ENCODE measurements around the gene ZSWIM6. TPM values are rescaled to one million over a fixed set of nuclear protein-coding genes. Genes with fewer than 3 reads are reported as not detected.

Gene ZSWIM6
- polyA plus RNA-seq, 2 donors: 3.6 to 5.4 TPM

DNA sequence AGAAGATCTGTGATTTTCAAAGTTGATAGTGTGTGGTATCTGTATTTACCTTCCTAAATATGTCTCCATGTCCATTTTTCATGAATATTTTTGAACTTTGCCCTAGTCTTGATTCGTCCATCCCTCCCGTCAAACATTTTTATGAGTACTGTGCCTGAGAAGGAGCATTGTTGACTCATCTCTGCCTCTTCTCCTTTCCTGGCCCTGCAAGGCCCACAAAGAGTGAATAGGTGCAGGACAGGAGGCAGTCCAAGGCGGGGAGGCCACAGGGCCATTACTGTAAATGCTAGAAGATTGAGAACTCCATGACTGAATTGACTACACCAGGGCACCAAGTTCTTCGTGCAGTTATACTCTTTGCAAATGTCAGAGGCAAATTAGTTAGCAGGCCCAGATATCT lies 200.9 kb downstream of the ZSWIM6 start:
- WGBS, 2 donors: 94 to 98% methylated on average over 4 of the region's 4 CpGs
- H3K9me3 ChIP-seq (ENCODE audit: control insufficient read depth in 2 of 2, insufficient read depth in 1 of 2, low read depth in 1 of 2, low read length in 1 of 2): no peaks in the 10 kb centered on the region
- H3K27ac ChIP-seq (ENCODE audit: low read depth in 2 of 2, low read length in 1 of 2): no peak overlapping the region
- H3K4me1 ChIP-seq (ENCODE audit: control insufficient read depth in 2 of 2, insufficient read depth in 2 of 2, low read length in 1 of 2): no peaks in the 10 kb centered on the region
- no peaks in the 10 kb centered on the region for H3K27me3 ChIP-seq (ENCODE audit: control insufficient read depth in 1 of 2, insufficient read depth in 2 of 2, low read length in 2 of 2)
- H3K36me3 ChIP-seq (ENCODE audit: control insufficient read depth in 2 of 2, insufficient read depth in 2 of 2, low read length in 1 of 2): peaks cover 0 to 3% of the 10 kb centered on the region in 2 donors
- H3K4me3 ChIP-seq (ENCODE audit: low read depth in 1 of 2, low read length in 2 of 2): no peak overlapping the region

- Histone ChIP-seq H3K9me3 (ENCODE audit: control insufficient read depth in 2 of 2, insufficient read depth in 1 of 2, low read depth in 1 of 2, low read length in 1 of 2) (no peaks in the 10 kb centered on the region), H3K27ac (ENCODE audit: low read depth in 2 of 2, low read length in 1 of 2) (no peak overlapping the region), H3K36me3 (ENCODE audit: control insufficient read depth in 2 of 2, insufficient read depth in 2 of 2, low read length in 1 of 2) (peaks cover 0 to 3% of the 10 kb centered on the region in 2 donors), H3K4me1 (ENCODE audit: control insufficient read depth in 2 of 2, insufficient read depth in 2 of 2, low read length in 1 of 2) (no peaks in the 10 kb centered on the region), H3K4me3 (ENCODE audit: low read depth in 1 of 2, low read length in 2 of 2) (no peak overlapping the region), H3K27me3 (ENCODE audit: control insufficient read depth in 1 of 2, insufficient read depth in 2 of 2, low read length in 2 of 2) (no peaks in the 10 kb centered on the region)
- WGBS, 2 donors: 82 to 83% methylated on average over 5 of the region's 5 CpGs
Observed at GRCh38 chr5:61534481-61535267, 202.6 kb downstream of the ZSWIM6 start.

- WGBS, 2 donors: 87 to 94% methylated on average over 7 of the region's 7 CpGs
- Histone ChIP-seq H3K36me3 (ENCODE audit: control insufficient read depth in 2 of 2, insufficient read depth in 2 of 2, low read length in 1 of 2) (peaks cover 0 to 3% of the 10 kb centered on the region in 2 donors), H3K9me3 (ENCODE audit: control insufficient read depth in 2 of 2, insufficient read depth in 1 of 2, low read depth in 1 of 2, low read length in 1 of 2) (no peaks in the 10 kb centered on the region), H3K27ac (ENCODE audit: low read depth in 2 of 2, low read length in 1 of 2) (no peak overlapping the region), H3K27me3 (ENCODE audit: control insufficient read depth in 1 of 2, insufficient read depth in 2 of 2, low read length in 2 of 2) (no peaks in the 10 kb centered on the region), H3K4me3 (ENCODE audit: low read depth in 1 of 2, low read length in 2 of 2) (no peak overlapping the region), H3K4me1 (ENCODE audit: control insufficient read depth in 2 of 2, insufficient read depth in 2 of 2, low read length in 1 of 2) (no peaks in the 10 kb centered on the region)
Observed at GRCh38 chr5:61535828-61536227, 203.8 kb downstream of the ZSWIM6 start.

GRCh38 chr5:61536922-61537321 lies 204.9 kb downstream of the ZSWIM6 start:
- peaks cover 2 to 3% of the 10 kb centered on the region in 2 donors for H3K36me3 ChIP-seq (ENCODE audit: control insufficient read depth in 2 of 2, insufficient read depth in 2 of 2, low read length in 1 of 2)
- no peaks in the 10 kb centered on the region for H3K27me3 ChIP-seq (ENCODE audit: control insufficient read depth in 1 of 2, insufficient read depth in 2 of 2, low read length in 2 of 2)
- no peaks in the 10 kb centered on the region for H3K4me1 ChIP-seq (ENCODE audit: control insufficient read depth in 2 of 2, insufficient read depth in 2 of 2, low read length in 1 of 2)
- H3K4me3 ChIP-seq (ENCODE audit: low read depth in 1 of 2, low read length in 2 of 2): no peak overlapping the region
- no peaks in the 10 kb centered on the region for H3K9me3 ChIP-seq (ENCODE audit: control insufficient read depth in 2 of 2, insufficient read depth in 1 of 2, low read depth in 1 of 2, low read length in 1 of 2)
- no peak overlapping the region for H3K27ac ChIP-seq (ENCODE audit: low read depth in 2 of 2, low read length in 1 of 2)
- 89 to 93% methylated on average over 1 of the region's 1 CpG for WGBS, 2 donors

DNA sequence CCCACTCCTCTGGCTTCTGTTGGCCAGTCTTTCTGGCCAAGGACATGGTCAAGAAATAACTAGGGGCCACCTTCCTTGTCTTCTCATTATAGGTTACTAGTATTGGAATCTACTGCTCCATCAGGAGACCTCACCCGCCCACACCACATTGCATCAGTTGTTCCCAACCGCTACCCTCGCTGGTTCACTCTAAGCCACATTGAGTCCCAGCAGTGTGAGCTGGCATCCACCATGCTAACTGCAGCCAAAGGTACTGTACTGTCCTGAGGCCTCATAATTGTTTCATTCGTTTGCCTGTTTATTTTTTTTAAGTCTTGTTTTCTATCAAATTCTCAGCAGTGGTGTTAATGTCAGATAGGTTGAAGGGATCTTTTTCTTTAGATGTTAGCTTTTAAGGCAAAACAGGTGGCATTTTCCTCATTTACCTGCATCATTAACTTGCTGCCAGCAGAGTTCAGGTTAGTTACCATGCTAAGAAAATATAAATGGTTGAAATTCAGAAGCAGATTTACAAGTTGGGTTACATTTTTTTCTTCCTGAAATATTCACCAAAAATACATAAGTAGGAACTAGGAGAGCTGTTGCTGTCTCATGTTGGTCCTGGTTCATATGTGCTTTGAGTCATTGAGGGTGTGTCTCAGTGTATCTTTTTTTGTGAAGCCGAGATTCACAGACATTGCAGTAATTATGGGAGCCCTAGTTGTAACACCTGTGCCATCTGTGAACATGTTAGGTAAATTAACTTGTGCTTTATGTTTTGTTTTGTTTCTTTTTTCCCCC lies 206.9 kb downstream of the ZSWIM6 start:
- Histone ChIP-seq H3K27me3 (ENCODE audit: control insufficient read depth in 1 of 2, insufficient read depth in 2 of 2, low read length in 2 of 2) (no peaks in the 10 kb centered on the region), H3K4me1 (ENCODE audit: control insufficient read depth in 2 of 2, insufficient read depth in 2 of 2, low read length in 1 of 2) (no peaks in the 10 kb centered on the region), H3K4me3 (ENCODE audit: low read depth in 1 of 2, low read length in 2 of 2) (no peak overlapping the region), H3K36me3 (ENCODE audit: control insufficient read depth in 2 of 2, insufficient read depth in 2 of 2, low read length in 1 of 2) (peaks cover 10 to 12% of the 10 kb centered on the region in 2 donors), H3K27ac (ENCODE audit: low read depth in 2 of 2, low read length in 1 of 2) (peak overlapping the region in 1 of 2 donors; percentile 31), H3K9me3 (ENCODE audit: control insufficient read depth in 2 of 2, insufficient read depth in 1 of 2, low read depth in 1 of 2, low read length in 1 of 2) (peaks cover 3 to 7% of the 10 kb centered on the region in 2 donors)
- WGBS, 2 donors: 64 to 78% methylated on average over 5 of the region's 5 CpGs

DNA sequence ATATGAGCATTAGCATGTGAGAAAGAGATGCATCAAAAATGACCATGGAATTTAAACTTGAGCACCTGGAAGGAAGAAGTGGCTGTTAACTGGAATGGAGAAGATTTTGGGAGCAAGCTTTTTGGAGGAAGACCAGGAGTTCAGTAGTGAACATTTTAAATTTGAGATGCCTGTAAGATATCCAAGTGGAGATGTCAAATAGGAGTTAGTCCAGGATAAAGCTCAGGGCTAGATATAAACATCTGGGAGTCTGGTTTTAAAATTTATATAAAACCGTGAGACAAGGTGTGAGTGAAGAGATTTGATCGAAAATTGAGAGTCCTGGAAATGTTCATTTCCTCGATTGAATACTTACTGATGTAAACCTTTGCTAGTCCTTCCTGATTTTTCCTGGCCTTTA lies 217.5 kb downstream of the ZSWIM6 start:
- H3K36me3 ChIP-seq (ENCODE audit: control insufficient read depth in 2 of 2, insufficient read depth in 2 of 2, low read length in 1 of 2): no peaks in the 10 kb centered on the region
- no peak overlapping the region for H3K27ac ChIP-seq (ENCODE audit: low read depth in 2 of 2, low read length in 1 of 2)
- no peaks in the 10 kb centered on the region for H3K27me3 ChIP-seq (ENCODE audit: control insufficient read depth in 1 of 2, insufficient read depth in 2 of 2, low read length in 2 of 2)
- WGBS, 2 donors: 85 to 86% methylated on average over 3 of the region's 3 CpGs
- H3K9me3 ChIP-seq (ENCODE audit: control insufficient read depth in 2 of 2, insufficient read depth in 1 of 2, low read depth in 1 of 2, low read length in 1 of 2): no peaks in the 10 kb centered on the region
- no peak overlapping the region for H3K4me3 ChIP-seq (ENCODE audit: low read depth in 1 of 2, low read length in 2 of 2)
- H3K4me1 ChIP-seq (ENCODE audit: control insufficient read depth in 2 of 2, insufficient read depth in 2 of 2, low read length in 1 of 2): no peaks in the 10 kb centered on the region

- H3K4me1 ChIP-seq (ENCODE audit: control insufficient read depth in 2 of 2, insufficient read depth in 2 of 2, low read length in 1 of 2): no peaks in the 10 kb centered on the region
- H3K36me3 ChIP-seq (ENCODE audit: control insufficient read depth in 2 of 2, insufficient read depth in 2 of 2, low read length in 1 of 2): no peaks in the 10 kb centered on the region
- no peaks in the 10 kb centered on the region for H3K27me3 ChIP-seq (ENCODE audit: control insufficient read depth in 1 of 2, insufficient read depth in 2 of 2, low read length in 2 of 2)
- no peak overlapping the region for H3K4me3 ChIP-seq (ENCODE audit: low read depth in 1 of 2, low read length in 2 of 2)
- H3K27ac ChIP-seq (ENCODE audit: low read depth in 2 of 2, low read length in 1 of 2): no peak overlapping the region
- WGBS, 2 donors: 69 to 70% methylated on average over 5 of the region's 5 CpGs
- H3K9me3 ChIP-seq (ENCODE audit: control insufficient read depth in 2 of 2, insufficient read depth in 1 of 2, low read depth in 1 of 2, low read length in 1 of 2): no peaks in the 10 kb centered on the region
Observed at GRCh38 chr5:61551637-61552313, 219.7 kb downstream of the ZSWIM6 start.

GRCh38 chr5:61559146-61559545 lies 227.1 kb downstream of the ZSWIM6 start:
- H3K27ac ChIP-seq (ENCODE audit: low read depth in 2 of 2, low read length in 1 of 2): no peak overlapping the region
- no peaks in the 10 kb centered on the region for H3K4me1 ChIP-seq (ENCODE audit: control insufficient read depth in 2 of 2, insufficient read depth in 2 of 2, low read length in 1 of 2)
- H3K4me3 ChIP-seq (ENCODE audit: low read depth in 1 of 2, low read length in 2 of 2): no peak overlapping the region
- H3K27me3 ChIP-seq (ENCODE audit: control insufficient read depth in 1 of 2, insufficient read depth in 2 of 2, low read length in 2 of 2): no peaks in the 10 kb centered on the region
- H3K9me3 ChIP-seq (ENCODE audit: control insufficient read depth in 2 of 2, insufficient read depth in 1 of 2, low read depth in 1 of 2, low read length in 1 of 2): peaks cover 0 to 2% of the 10 kb centered on the region in 2 donors
- no peaks in the 10 kb centered on the region for H3K36me3 ChIP-seq (ENCODE audit: control insufficient read depth in 2 of 2, insufficient read depth in 2 of 2, low read length in 1 of 2)

DNA sequence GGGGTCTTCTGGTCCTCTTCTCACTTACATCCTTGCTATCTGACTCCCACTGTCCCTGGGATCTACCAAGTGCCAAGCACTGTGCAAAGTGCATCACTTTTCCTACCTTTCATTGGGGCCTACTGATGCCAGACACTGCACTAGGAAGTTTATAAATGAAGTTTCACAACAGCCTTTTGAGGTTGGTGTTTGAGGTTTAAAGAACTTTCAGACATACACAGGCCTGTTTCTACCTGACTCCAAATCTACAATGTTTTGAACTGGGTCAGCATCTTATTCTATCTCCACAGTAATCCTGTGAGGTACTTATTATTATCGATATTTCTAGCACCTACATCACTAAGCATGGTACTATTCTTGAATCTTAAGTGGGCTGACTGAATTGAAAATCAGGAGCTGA lies 227.7 kb downstream of the ZSWIM6 start:
- Histone ChIP-seq H3K27ac (ENCODE audit: low read depth in 2 of 2, low read length in 1 of 2) (no peak overlapping the region), H3K36me3 (ENCODE audit: control insufficient read depth in 2 of 2, insufficient read depth in 2 of 2, low read length in 1 of 2) (no peaks in the 10 kb centered on the region), H3K4me3 (ENCODE audit: low read depth in 1 of 2, low read length in 2 of 2) (no peak overlapping the region), H3K27me3 (ENCODE audit: control insufficient read depth in 1 of 2, insufficient read depth in 2 of 2, low read length in 2 of 2) (no peaks in the 10 kb centered on the region), H3K9me3 (ENCODE audit: control insufficient read depth in 2 of 2, insufficient read depth in 1 of 2, low read depth in 1 of 2, low read length in 1 of 2) (peaks cover 0 to 2% of the 10 kb centered on the region in 2 donors), H3K4me1 (ENCODE audit: control insufficient read depth in 2 of 2, insufficient read depth in 2 of 2, low read length in 1 of 2) (no peaks in the 10 kb centered on the region)
- 95 to 100% methylated on average over 1 of the region's 1 CpG for WGBS, 2 donors
